ENCODE results near the gene GPC5.

Gene GPC5

DNA sequence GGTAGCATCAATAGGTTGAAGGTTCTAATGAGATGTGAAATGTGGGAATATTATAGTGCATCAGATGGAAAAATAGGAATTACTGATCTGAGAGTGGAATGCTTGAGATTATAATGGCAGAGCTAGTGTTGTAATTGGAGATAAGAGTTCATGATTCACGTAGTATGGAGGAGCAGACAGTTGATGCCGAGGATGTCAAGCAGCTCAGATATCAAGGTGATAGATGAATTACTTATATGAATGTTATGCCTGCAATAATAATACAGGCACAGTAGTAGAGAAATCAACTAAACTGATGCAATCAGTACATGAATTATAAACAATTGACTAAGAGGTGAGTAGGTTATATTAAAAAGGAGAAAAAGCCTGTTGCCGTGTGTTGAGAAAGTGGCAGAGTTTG, 1035.0 kb downstream of the GPC5 start:
- TF ChIP-seq CTCF (IDR thresholded peaks at IDR 0.05) = no peak
- Histone ChIP-seq H3K4me3 (no peak overlapping the region), H3K27ac (no peak overlapping the region)
- DNase-seq (ENCODE audit: low spot score) = no peak

GRCh38 chr13:92433963-92434362, 1035.5 kb downstream of the GPC5 start:
- DNase-seq (ENCODE audit: low spot score) = no peak
- Histone ChIP-seq H3K27ac (no peak overlapping the region), H3K4me3 (no peak overlapping the region)
- no peak for TF ChIP-seq CTCF (IDR thresholded peaks at IDR 0.05)

- DNase-seq (ENCODE audit: low spot score) = no peak
- Histone ChIP-seq H3K27ac (no peak overlapping the region), H3K4me3 (no peak overlapping the region)
- TF ChIP-seq CTCF (IDR thresholded peaks at IDR 0.05) = no peak
These were observed 1038.5 kb downstream of the GPC5 start for GRCh38 chr13:92436924-92437323.

DNA sequence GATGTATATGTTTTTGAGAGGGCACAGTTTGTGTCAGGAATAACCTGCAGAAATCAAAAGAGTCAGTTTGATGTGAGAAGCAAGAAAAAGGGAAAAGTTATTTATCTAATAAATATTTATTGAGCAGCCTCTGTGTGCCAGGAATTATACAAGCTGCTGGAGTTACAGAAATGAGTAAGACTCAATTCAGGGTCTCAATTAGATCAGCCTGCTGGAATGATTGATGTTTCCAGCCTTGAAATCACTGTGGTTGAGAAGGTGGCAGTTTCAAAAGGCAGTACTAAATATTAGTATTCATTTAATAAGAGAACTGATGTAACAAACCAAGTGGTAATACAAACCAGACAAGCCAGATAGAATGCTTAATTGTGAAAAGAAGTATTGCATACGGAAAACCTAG, 1045.8 kb downstream of the GPC5 start:
- Histone ChIP-seq H3K27ac (no peak overlapping the region), H3K4me3 (no peak overlapping the region)
- TF ChIP-seq CTCF (IDR thresholded peaks at IDR 0.05) = no peak
- DNase-seq (ENCODE audit: low spot score) = no peak

GRCh38 chr13:92451060-92451459, 1052.6 kb downstream of the GPC5 start:
- Histone ChIP-seq H3K4me3 (no peak overlapping the region), H3K27ac (no peak overlapping the region)
- TF ChIP-seq CTCF (IDR thresholded peaks at IDR 0.05) = no peak
- no peak for DNase-seq (ENCODE audit: low spot score)

DNA sequence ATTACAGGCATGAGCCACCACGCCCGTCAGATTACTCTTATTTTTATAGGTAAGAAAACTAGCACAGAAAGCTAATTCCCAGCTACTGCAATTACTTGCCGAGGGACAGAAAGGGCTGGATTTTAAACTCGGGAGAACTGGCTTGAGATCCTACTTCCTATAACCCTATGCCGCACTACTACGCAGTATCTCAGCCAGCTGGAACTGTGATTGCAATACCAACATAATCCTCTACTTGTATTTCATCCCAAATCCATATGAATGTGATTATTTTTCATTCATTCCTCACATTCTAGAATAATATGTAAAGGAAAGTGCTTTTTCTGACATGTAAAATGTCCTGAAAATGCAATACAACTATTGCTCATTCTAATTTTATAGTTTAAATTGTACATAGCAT, 1054.4 kb downstream of the GPC5 start:
- no peak overlapping the region for H3K4me3 ChIP-seq
- no peak for DNase-seq (ENCODE audit: low spot score)
- H3K27ac ChIP-seq = no peak overlapping the region
- no peak for TF ChIP-seq CTCF (IDR thresholded peaks at IDR 0.05)

GRCh38 chr13:92459306-92459705, 1060.9 kb downstream of the GPC5 start:
- DNase-seq (ENCODE audit: low spot score) = no peak
- TF ChIP-seq CTCF (IDR thresholded peaks at IDR 0.05) = no peak
- no peak overlapping the region for H3K27ac ChIP-seq
- no peak overlapping the region for H3K4me3 ChIP-seq
